Stimulated activated CD8-positive, alpha-beta memory T cell treated with anti-CD3 and anti-CD28 coated beads, Interleukin-2, amount 100 ng/mL, for 1 hour (primary cell): ENCODE measurements around the gene SLC35B4.

Source experiments
- DNase-seq, 2 donors: peaks; one replicate each; pipeline ENCODE4 v3.0.0-alpha.2; 2020; ENCODE audit warnings: low read depth in 2 of 2

Gene SLC35B4

DNA sequence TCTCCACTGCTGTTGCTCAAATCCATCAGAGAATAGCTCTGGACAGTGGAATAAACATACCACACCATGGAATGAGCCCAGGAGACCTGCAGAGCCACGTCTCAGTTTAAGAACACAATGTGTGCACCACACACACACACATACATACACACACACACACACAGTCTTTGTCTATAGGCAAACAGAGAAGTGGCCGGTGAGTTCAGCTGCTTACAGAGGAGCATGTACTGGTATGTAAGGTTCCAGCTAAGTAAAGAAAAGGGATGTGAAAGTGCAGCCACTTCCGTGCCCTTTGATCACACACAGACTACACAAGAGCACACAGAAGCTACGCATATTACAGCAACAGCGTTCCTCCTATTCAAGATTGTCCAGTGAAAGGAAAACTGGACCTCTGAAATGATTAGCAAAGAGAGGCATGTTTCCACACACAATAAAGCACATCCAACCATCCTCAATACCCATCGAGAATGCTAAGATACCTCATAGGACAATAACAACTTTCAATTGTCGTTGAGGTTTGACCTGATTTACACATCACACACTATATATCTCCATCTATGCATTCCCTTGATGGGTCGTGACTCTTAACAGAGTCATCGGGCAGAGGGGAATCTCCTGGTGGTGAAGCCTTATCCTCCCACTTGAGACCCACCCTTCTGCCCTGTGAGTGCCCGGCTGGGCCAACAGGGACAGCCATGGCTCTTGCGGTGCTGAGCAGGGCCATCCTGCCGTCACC lies 23.6 kb downstream of the SLC35B4 start:
- DNase-seq = no peak

DNA sequence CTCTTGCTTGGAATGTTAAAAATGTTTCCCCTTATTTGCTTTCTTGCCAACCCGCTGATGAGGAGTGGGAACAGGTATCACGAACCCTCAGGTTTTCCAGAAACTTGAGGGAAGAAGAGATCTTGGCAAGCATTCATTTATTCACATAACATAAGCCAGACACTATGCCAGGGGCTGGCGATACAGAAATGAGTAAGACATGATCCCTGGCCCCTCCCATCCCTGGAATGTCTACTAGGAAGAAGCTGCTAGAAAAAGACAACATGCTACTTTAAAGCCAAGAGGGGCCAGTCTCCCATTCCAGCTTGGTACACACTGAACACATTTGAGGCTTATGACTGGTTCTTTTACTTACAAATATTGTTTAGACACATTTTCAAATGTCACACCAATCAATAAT lies 26.4 kb downstream of the SLC35B4 start:
- no peak for DNase-seq

DNA sequence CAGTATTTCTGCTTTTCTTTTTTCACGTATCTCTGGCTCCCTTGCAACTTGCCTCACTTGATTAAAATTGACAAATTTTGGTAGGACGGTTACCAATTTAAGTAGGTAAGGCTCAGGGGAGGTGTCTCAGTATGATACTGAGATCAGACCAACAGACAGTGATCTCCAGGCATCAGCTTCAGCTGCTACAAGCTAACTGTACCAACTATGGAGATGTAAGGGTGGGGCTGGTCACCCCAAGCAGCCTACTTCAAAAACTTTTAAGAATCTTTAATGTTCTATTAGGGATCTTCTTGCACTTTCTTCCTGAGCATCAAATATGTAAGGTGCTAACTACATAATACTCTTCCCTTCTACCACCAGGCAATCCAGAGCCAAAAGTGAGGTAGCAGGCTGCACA lies 26.9 kb downstream of the SLC35B4 start:
- no peak for DNase-seq

DNA sequence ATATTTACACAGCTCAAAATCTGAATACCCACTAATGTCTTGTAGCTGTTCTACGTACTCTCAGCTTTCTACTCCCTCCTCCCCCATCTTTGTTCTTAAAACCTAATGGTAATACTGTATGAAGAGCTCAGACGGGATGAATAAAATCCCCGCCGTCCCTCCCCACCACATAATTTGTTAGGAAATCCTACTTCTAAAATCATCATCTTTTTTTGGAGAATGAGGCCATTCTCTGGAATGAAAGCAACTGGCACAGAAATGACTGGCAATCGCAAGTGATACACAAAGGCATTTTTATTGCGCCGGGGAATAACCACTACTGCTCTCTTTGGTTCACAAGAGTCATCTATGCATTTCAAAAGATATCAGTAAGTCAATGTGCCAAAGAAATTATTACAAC lies 27.3 kb downstream of the SLC35B4 start:
- no peak for DNase-seq

DNA sequence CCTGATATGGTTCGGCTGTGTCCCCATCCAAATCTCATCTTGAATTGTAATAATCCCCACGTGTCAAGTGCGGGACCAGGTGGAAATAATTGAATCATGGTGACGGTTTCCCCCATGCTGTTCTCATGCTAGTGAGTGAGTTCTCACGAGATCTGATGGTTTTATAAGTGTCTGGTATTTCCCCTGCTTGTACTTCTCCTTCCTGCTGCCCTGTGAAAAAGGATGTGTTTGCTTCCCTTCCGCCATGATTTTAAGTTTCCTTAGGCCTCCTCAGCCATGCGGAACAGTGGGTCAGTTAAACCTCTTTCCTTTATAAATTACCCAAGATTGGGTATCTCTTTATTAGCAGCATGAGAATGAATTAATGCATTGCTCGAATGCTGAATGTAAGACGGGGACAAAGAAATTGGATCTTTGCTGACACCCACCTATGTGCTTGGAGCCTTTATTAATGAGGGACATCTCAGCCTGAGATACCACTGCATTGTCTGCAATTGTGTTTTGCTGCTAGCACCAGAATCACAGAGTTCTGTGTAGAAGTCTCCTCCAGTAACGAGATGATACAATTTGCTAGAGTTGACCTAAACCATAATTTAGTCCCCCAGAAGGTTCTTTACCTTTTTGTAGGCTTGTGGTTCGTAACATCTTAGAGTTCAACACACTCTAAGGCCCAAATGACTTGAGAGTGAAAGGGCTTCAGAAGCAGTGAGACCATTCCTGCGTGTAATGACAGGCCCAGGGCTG lies 28.6 kb downstream of the SLC35B4 start:
- no peak for DNase-seq

DNA sequence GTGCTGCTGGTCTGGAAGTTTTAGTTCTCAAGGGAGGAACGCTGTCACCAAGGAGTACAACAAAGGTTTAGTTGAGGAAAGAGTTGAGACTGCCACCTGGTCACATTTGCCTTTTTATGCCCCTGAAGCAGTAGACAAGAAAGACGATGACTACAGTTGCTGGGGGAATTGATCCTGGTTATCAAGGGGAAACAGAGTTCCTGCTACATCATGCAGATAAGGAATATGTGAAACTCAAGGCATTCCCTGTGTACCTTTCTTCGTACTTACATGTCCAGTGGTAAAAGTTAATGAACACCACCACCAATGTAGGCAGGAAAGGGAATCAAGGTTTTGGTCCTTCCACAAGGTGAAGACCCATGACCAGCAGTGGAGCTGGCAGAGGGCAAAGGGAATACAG lies 31.8 kb downstream of the SLC35B4 start:
- no peak for DNase-seq

DNA sequence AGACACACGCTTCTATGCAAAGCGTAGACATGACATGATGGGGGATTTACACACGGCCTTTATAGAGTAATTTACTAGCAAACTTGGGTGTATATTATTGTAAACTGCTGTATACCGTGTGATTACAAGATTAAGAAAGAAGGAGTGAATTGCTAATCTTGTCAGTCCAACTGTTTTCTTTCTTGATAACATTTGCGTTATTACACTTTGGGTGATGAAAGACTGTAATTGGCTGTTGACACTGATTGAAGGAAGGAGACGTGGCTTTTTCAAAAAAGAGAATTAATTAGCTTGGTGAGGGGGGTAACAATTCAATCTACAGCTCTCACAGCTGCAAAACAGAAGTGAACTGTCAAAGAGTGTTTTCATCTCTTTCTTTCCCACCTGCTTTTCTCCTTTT lies 32.7 kb downstream of the SLC35B4 start:
- no peak for DNase-seq

DNA sequence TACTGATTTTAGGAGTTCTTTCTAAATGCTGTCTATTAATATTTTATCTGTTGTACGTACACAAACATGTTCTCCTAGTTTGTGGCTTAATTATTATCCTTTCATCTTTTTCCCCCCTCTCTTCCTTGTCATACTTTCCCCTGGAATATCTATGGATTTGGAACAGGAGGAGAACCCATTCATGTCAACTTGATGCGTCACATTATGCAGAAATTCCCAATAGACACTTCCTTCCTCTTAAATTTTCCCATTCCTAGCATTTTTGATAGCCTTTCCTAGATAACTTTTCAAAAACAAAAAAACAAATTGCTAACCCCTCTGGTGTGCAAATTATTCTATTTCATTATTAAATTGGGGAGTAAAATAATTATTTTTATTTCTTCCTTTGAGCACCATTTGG lies 36.2 kb downstream of the SLC35B4 start:
- no peak for DNase-seq

DNA sequence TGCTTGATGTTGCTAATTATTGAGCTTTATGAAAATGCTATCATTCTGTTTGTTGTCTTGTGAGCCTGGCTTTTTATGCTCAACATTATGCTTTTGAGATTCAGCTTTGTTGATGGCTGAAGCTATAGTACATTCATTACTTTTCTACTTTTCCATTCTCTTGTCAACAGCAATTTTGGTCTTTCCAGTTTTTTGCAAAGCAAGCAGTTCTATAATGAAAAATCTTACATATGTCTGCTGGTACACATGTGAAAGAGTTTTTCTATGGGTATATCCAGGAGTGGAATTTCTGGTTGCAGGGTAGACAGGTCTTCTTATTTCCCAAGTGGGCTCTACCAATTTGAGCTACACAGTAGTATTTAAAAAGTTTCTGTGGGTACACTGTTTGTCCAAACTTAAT lies 36.8 kb downstream of the SLC35B4 start:
- no peak for DNase-seq

DNA sequence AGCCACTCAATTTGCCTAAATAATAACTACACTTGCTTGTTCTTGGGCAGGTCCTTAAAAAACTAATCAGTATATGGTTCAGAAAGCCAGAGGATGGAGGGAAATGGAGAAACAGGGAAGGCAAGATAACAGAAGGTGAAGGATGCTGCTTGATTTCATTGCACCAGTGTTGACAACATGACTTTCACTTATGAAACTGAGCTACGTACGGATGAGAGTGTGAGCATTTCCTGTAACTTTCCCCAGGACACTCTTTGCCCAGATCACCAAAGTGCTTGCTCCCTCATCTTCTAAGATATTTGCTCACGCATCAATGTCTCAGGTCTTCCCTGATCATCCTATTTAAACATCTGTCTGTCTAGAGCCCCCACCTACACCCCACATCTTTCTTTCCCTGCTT lies 37.4 kb downstream of the SLC35B4 start:
- no peak for DNase-seq

DNA sequence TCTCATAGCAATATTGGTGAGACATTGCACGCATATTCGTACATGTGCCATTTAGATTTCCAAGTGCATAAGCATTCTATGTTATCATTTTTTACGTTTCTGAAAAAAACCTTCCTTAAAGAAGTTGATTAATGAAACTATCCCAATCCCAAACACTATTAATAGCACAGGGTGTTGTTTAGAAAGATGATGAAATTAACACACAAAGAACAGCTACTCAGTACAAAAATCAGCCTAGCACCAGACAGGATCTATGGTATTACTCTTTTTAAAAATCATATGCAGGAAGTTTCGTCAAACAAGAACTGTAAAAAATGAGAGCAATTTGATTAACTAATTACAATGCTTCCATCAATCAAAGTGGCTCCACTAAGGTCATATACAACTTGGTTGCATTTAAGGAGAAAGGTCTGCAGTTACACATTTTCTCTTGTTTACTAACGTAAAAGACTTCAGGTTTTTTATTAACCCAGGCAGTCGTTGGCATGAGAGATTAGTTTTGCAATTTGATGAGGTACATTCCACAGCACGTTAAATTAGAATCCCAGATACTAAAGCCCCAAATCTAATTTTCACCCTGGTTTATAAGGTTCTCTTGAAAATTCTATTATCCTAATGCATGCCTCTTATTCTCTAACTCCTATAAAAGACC lies 38.1 kb downstream of the SLC35B4 start:
- DNase-seq = no peak

DNA sequence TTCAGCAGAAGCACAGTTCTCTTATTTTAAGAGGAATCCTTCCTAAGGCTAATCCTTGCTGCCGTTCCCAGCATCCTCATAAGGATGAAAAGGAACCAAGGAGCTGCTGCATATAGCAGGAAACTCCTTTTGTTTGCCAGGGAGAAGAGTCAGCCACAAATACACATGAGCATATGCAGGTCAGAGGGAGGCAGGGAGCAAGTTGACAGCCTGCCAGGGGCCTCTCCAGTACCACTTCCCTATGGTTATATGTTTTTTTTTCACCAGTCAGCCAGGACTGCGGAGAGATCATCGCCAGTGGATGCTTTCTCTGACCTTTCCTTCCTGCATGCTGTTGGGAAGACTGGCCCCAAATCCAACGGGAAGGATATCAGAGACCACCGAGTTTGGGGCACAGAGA lies 39.8 kb downstream of the SLC35B4 start:
- no peak for DNase-seq

DNA sequence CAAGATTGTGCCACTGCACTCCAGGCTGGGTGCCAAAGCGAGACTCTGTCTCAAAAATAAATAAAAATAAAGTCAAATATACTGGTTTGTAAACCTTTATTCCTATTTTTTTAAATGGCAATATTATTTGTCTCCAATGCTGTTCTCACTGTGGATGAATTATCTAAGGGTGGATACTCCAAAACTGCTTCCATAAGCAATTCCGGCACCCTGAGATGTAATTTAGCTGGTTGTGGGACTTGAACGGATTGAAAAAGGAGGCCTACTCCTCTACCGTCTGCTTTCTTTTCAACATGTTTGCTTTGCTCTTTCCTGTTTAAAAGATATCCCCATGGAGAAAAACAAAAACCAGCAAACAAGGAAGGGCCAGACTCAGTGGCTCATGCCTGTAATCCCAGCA lies 54.4 kb downstream of the SLC35B4 start:
- no peak for DNase-seq

DNA sequence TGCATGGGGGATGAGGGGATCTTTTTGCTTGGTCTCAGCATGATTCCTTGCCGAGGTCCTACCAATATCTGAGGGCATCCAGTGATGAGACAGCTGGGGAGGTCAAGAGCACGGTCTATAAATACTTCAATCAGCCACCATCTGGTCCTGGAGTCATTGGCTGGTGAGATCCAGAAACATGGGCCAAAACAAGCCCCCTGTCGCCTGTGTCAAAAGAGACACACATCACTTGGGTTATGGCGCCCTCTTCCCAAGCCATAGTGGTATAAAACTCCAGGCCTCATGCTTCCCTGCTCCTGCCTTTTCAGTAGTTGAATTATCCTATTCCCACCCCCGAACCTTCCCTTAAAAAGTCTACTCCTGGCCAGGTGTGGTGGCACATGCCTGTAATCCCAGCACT lies 60.9 kb downstream of the SLC35B4 start:
- DNase-seq = no peak

DNA sequence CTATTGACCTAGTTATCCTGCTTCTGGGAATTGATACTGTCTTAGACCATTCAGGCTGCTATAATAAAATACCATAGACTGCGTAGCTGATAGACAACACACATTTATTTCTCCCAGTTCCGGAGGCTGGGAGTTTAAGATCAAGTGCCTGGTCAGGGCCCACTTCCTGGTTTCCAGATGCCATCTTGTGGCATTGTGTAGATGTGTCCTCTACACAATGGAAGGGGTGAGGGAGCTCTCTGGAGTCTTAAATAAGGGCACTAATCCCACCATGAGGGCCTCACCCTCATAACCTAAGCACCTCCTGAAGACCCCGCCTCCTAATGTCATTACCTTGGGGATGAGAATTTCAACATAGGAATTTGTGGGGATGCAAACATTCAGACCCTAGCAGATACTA lies 62.4 kb downstream of the SLC35B4 start:
- DNase-seq = no peak

DNA sequence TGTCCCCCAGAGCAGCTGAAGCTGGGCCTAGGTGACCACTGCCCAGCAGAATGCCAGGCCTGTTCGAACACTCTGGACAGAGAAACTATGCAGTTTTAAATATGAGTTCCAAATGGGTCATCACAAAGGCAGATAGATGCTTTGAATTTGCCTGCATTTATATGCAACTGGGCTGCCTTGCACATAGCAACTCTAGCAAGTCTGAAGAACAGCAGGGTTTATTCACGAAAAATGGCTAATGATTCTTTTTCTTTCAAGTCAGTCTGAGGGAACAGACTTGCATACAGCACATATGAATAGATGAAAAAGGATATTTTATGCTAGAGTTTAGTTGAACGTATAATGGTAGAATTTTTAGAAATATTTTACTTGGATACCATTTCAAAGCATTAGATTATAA lies 68.5 kb downstream of the SLC35B4 start:
- DNase-seq = no peak

DNA sequence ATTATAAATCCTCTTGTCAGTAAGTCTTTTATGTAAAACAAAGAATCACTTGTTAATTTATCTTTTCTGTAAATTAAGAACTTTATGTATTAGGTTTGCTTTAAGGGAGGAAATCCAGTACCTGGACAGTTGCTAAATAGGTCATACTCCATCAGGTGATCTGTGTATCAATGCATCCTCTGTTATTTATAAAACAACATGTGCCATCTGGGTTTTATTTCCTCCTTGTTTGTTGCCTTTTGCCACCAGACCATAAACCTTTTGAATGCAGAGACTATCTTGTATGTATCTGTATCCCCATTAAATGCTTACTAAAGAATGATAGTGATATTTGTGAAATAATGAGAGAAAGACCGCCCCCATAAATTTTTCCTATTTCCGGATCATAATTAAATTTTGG lies 70.0 kb downstream of the SLC35B4 start:
- DNase-seq = no peak

DNA sequence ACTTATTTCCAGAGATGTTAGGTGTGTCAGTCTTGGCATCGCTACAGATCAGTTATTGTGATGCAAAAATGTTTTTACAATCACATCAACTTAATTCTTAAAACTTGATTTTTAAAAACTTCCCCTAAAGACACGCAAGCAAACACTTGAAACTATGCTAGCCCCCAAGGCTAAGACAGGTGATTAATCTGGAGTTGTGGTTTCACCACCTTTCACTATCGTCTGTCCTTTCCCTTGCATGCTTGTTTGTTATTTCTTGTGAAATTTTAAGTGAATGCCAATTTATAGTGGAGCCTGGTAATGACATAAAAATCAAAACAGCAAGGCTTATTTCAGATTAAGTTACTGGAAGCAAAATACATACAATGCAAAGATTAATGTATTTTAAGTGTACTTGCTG lies 70.4 kb downstream of the SLC35B4 start:
- no peak for DNase-seq

DNA sequence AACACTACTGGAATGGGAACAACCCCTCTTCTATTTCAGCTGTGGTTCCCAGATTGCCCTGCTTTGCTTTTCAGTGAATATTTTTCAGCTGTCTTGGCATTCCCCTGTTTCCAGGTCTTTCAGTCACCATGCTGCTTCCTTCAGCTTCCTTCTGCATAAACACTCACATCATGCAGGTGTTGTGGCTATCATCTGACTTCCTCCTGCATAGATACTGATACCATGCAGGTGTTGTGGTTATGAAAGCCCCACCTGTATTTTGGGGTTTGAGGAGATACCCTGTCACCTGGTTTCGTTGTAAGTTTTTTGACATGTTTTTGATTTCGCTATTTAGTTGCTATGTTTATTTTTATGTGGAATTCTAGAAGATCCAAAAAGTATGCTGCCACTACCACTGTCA lies 71.5 kb downstream of the SLC35B4 start:
- DNase-seq = no peak
